ENCODE measurements around the gene CHMP2B.

The CHMP2B gene, protein sequence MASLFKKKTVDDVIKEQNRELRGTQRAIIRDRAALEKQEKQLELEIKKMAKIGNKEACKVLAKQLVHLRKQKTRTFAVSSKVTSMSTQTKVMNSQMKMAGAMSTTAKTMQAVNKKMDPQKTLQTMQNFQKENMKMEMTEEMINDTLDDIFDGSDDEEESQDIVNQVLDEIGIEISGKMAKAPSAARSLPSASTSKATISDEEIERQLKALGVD

DNA sequence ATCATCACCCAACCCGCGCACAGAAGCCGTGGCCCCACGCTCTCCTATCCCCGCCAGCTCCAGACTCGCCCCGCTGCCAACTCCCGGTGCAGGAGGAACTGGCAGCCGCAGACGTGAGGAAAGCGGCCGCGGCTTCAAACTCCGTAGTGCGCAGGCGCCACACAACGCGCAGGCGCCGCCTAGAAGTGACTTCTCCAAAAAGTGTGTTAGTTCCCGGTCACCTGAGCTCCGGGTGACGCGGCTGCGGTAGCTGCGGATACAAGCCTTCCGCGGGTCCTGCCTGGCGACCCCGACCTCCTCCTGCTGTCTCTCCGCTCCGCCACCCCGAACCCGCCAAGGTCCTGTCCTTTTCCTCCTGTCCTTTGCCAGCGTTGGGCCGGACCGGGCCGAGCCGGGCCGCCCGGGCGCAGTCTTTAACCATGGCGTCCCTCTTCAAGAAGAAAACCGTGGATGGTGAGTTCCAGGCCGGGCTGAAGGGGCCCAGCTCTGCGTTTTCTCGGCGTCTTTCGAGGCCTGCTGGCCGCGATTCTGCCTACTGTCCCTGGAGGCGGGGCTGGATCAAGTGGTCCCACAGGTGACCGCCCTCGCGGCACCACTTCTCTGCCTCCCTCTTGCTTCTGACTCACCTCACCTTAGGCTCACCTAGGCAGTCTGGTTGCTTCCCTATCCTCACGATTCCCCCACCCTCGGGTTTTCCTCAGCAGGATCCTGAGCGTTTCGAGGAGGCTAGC is at the start of gene CHMP2B:
Gene CHMP2B, plus strand, starts transcription at position 206 of the 731 bp plus-strand sequence. Its CDS starts 214 bp downstream, at position 420.
- DNase-seq: peak; percentile 74

DNA sequence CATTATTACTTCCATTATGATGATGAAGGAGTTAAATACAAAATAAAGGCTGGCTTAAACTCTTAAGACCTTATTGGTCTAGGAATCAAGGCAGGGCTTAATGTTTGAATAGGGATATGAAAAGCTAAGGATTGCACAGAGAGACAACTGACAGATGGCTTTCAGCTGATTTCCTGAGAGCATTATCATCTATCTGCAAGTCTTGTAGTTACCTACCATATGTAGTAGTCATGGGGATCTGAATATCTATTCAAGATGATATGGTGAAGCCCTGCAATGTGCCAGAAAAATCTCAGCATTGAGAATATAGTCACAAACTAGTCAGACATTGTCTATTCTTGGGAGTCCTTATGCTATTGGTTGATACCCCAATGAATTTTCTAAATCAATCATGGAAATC is 47.5 kb upstream of the CHMP2B start:
- no peak for DNase-seq

DNA sequence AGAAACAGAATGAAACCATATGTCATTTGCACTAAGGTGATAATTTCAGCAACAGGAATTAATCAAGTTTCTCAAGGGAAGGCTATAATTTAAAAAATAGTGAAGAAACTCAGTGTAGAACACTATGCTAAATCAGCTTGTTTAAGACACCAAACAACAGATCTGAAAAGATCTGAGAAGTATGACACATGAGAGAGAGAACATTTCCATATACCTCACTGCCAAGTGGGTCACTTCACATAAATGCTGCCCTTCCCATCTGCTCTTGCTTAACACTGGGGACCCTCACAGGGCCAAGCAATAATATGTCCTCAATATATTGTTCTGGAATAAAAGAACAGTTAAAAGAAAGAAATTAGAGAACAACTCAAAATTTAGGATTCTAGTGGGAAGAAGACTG is 45.6 kb upstream of the CHMP2B start:
- no peak for DNase-seq

DNA sequence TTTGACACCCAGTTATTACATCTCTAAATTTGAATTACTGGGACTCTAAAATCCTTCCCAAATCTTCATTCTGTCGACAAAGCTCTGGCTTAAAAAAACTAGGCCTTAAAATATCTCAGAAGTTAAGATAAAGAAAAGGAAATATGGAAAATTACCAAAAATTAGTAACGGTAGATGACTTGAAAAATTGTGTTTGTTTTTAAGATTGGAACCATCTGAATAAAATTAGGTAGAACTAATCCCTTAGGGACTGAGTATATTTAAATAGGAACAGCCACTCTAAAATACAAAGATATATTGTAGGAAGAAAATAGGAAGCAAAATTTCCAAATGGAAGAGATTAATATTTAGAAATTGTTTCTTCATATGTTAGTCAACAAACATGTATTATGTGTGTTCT is 45.1 kb upstream of the CHMP2B start:
- DNase-seq: no peak

DNA sequence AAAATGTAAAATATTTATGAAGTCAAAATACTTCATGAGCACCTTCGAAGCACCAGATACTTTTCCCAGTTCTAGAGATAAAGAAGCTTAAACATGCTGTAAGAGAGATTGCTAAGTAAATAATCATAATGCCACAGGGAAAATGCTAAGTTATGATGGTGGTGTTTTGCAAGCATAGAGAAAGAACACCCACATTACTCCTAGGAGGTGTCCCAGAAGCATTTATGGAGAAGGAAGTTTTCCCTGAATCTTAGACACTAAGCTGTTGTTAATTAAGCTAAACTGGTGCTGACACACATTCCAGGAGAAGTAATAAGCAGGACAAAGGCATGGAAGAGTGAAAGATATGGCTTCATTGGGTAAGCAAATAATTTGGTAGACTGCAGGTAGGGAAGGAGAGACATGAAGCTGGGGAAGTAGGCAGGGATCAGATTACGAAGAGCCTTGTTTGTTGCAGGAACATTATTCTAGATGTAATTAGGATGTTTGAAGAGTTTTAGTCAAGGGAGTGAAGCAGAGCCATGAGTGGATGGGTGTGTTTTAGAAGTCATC is 40.4 kb upstream of the CHMP2B start:
- DNase-seq: no peak

DNA sequence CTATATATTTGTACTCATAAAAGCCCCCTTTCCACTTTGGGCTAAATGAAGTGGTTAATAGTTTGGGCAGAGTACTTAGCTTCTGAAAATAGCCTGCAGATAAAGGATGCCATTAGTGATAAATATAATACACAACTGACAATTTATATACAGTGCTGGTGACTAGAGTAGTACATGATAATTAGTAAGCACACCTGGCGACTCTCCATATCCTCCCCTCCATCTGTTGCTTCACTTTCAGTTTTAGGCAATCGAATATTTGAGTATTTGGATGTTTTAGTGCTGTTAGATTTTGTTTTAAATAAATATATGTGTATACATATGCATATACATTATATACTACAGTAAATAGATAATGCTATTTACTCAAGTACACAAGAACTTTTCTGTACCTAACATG is 35.9 kb upstream of the CHMP2B start:
- DNase-seq: no peak

DNA sequence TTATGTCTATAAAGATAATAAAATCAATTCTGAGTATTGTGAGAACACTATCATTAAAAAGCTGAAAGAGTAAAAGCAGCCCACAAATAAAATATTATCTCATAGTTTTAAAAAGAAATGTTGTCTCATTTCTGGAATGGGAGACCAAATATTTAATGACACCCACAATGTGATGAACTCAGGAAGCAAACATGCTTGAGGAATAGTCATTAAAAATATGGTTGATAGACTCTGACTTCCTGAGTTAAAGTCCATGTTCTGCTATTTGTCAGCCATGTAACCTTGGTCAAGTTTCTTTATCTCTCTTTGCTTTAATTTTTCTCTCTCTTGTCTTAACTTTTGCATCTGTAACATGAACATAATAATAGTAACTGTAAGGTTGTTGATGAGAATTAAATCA is 35.5 kb upstream of the CHMP2B start:
- DNase-seq: no peak

DNA sequence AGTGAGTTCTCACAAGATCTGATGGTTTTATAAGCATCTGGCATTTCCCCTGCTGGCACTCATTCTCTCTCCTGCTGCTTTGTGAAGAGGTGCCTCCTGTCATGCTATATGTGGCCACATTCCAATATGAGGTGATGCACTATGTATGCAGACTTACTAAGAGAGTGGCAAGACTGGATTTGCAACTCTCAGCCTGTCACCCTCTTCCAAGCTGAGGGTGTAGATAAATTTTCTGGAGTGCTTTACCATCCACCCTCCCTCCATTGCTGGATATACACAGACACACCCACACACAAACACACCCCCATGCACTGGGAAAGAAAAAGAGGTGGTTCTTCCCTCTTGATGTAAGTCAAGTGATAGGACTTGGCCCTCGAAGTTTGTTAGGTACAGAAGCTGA is 30.2 kb upstream of the CHMP2B start:
- DNase-seq: no peak

DNA sequence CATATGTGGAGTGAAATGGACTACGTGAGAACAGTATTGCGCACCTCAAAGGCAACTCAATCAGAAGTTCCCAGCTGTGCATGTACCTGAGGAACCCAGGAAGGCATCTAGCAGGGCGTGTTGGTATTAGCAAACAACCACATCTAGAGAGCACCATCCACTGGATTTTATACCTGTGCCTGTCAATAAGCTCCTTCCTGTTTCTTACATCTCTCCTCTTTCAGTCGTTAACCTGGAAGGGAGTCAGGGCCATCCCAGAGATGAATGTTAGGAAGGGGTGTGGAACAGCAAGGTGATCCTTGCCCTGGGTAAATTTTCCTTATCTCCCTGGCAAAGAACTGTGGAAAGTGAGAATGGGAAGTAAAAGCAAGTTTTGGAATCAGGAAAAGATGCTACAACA is 29.6 kb upstream of the CHMP2B start:
- DNase-seq: no peak

DNA sequence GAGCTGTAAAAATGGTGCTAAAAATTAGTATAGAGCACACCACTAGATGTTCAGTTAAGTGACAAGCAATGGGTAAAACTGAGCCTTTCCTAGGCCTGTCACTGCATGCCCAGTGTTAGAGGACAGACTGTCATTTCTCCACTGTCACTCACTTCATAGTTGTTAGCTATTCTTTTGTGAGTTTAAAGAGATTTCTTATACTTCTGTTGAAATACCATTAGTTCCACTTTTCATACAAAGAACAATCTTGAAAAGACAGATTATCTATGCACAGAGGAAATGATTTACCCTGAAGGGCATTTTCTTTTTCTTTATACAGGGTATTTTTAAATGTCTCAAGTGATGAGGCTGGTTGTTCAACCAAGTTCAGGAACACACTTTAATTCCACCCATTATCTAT is 28.3 kb upstream of the CHMP2B start:
- DNase-seq: no peak

DNA sequence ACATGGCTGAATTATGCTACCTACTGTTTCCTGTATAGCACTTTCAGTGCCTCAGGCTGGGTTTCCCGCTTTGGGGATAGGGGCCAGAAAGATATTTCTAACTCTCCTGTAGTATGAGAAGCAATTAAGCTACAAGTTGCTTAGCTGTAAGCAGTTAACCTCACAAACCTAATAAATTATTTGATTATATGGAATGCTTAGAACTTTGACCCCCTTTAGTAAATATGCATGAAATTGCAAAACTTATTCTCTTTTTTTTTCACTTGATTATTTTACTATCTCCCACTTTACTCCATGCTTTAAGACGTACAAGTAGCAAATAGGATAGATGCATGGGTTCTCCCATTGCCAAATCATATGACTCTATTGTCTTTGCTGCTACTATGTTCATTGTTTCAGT is 27.5 kb upstream of the CHMP2B start:
- DNase-seq: no peak

DNA sequence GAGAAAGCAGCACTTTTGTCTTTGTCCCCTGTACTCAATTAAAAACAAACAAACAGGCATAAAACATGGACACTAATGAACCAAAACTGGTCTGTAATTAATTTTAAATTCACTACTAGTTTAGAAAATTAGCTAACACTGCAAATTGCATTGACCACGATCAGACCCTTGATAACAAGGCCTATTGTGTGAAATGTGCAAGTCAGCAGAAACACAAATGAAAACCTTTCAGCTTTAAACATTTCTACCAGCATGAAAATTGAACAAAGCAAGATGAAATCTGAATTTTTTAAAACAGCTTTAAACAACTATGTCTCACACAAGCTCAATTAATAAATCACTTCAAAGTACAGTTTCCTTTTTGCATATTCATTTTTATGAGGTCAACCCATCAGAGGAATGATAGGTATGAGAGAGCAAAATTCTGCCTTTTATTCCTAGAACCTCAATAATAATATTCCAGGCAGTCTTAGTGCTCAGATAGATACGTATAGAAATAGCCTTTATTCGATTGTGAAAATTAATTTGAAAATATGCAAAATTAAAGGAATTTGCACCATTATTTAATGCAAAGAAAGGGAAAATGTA is 27.0 kb upstream of the CHMP2B start:
- DNase-seq: no peak

DNA sequence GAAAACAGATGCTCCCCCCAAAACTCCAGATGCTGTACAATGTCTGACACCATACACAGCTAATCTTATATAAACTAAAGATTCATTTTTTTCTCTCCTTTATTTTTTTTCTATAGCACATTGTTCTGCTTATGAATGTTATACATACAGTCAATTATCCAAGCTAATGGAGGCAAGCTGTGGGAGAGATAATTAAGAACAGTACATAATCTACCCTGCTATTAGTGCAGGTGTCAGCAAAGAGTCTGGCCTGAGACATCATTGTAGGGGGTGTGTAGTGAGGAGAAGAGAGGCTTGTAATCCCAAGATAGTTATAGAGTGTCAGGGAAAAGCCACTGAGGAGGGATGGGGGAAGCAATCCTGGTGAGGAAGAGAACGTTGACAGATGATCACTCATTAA is 25.4 kb upstream of the CHMP2B start:
- no peak for DNase-seq

DNA sequence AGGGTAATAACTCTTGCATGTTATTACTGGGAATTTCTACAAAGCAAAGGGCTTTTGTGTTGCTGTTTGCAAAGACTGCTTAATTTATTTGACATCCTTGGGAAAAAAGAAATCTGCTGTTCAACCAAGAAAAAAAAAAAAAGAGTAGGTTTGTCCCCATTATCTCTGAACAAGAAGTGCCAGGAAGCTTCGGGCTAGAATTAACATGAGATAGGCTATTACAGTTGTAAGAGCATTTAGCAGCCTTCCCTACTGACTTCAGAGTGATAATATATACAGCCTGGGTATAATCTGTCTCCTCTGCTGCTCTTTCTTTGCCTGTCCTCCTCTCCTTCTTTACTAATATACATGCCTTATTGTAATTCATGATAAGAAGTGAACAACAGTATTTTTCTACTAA is 23.3 kb upstream of the CHMP2B start:
- no peak for DNase-seq

DNA sequence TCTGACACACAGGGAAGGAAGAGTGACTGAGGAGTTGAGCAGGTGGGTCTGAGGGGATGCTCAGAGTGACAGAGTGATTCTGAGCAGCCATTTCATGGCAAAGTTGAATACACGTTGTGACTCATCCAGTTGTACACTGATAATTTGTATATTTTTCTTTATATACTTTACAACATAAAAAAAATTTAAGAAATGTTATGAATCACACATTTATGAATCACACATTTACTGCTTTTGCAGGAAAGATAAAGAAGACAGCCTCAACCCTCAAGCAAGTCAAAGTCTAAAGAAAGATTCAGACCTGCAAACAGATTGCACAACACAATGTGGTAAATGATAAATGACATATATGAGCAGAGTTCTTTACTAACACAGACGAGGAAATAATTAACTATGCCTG is 21.0 kb upstream of the CHMP2B start:
- no peak for DNase-seq

DNA sequence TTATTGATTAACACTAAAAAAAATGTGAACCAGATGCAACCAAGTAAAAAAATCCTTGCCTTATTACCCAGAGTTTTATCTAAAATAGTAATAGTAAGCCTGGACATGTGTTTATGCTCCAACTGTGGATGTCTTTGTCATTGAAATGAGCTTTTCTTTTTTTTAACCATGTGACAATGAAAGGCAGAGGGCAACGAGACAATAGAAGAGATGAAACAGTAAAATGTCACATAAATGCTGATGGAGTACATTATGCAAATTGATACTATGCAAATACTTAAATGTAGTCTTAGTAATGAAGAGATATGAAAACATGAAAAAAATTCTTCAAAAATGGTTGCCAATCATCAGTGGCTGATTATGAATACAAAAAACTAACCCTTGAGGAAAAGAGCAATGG is 20.5 kb upstream of the CHMP2B start:
- DNase-seq: no peak

DNA sequence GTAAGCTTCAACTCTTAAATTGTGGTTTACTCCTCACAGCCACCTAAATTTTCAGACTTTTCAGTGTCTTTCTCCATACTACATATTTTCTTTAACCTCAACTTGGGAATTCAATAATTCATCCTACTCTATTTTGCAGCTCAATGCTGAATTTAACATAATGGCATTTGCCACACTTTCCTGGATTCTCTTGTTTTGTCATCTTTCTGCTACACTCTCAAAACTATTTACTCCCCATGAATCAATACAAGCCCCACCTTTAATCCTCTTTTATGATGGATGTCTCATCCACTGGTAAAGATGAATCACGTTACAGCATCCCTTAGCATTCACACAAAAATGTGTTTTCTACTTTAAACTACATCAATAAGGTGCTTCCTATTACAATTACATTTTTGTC is 19.6 kb upstream of the CHMP2B start:
- DNase-seq: no peak

DNA sequence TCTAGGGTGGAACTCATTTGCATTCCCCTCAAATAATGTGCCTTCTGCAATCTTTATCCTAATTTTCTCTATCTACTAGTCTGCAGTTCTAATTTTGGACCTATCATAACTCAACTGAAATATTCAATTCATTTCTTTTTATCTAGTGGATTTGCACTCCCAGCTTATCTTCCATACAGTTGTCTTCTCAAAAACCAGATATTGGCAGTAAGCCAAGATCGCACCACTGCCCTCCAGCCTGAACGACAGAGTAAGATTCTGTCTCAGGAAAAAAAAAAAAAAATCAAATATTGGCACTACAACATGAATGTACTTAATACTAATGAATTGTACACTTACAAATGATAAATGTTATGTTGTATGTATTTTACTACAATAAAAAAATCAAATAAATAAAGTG is 18.0 kb upstream of the CHMP2B start:
- no peak for DNase-seq

DNA sequence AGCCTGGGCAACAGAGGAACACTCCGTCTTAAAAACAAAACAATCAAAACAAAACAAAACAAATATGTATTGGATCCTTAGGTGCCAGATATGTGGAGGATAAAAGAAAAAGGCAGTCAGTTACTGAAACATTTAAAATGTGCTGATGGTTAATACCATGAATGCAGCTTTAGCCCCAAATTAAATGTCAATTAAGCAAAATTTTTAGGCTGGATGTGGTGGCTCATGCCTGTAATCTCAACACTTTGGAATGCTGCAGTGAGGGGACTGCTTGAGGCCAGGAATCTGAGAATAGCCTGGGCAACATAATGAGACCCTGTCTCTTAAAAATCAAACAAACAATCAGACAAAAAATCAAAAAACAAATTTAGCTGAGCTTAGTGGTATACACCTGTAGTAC is 8.5 kb upstream of the CHMP2B start:
- no peak for DNase-seq

DNA sequence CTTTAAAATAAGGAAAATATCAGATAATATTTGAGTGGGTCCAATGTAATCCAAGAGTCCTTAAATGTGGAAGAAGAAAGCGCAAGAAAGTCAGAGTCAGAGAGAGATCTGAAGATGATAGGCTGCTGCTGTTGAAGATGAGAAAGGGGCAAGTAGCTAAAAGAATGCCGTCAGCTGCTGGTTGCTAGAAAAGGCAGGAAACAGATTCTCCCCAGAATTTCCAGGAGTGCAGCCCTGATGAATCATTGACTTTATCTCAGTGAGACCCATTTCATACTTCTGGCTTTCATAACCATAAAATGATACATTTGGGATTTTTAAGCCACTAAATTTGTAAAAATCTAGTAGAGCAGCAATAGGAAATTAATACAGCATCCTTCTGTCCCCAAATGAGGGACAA is 7.5 kb upstream of the CHMP2B start:
- no peak for DNase-seq

DNA sequence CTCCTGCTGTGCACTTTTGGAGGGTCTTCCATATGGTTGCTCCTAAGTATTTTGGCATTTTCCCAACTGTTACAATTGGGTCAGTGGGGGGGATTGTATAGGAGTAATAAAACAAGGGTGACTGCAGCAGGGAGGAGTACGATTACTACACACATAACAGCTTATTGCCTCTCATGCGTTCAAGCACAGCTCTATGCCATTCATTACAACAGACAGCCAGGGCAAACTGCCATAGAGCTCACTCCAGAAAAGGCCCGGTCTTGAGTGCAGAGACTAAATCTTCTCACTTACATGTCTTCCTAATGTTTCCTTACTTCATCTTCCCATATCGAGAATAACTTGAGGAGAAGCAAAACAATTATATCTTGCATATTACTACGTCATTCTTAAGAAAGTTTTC is 1.4 kb upstream of the CHMP2B start:
- DNase-seq: no peak

DNA sequence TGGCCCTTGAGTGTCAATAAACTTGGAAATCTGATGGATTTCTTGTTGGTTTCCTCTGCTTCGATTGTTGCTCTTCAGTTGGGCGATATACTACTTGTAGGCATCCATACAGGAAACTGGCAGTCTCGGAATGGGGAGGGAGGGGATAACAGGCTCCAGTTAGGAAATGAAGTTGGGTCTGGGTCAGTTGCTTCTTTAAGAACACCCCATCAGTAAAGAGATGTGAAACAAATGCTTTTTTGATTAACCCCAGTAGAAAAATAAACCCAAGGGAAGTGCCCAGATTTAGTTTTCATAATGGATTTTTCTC is 681 bp downstream of the CHMP2B start:
- DNase-seq: peak; percentile 6

DNA sequence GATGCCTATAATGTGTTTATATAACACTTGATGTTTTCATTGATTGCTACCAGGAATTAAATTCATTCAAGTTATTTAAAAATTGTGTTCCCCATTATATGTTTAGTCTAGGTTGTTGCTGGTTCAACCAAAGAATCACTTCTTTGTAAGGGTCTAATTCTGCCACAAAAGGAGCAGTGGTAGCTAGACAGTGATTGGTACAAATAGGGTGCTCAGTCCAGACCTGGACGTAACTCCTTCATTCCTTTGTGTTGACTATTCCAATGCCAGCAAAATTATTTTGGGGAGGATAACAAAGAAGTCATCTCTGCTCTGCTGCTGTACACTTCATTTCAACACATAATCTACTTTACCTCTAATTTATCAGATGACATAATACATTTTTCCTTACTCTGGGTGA is 1.2 kb downstream of the CHMP2B start:
- DNase-seq: no peak

DNA sequence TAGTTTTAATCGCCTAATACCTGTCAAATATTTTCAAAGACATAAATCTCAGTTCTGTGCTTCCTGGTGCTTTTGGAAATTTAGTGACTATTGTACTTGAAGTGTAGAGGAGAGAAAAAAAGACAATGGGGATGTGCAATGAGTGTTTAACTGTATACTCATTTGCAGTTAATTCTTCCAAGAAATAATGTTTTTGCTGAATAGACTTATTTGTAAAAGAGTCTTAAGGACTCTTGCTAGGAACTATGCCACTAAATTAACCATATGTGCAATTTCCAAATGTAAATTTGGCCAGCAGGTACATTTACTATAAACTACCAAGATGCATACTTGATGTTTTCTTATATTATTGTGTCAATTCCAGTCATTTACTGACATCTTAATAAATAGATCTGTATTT is 2.0 kb downstream of the CHMP2B start:
- DNase-seq: no peak

DNA sequence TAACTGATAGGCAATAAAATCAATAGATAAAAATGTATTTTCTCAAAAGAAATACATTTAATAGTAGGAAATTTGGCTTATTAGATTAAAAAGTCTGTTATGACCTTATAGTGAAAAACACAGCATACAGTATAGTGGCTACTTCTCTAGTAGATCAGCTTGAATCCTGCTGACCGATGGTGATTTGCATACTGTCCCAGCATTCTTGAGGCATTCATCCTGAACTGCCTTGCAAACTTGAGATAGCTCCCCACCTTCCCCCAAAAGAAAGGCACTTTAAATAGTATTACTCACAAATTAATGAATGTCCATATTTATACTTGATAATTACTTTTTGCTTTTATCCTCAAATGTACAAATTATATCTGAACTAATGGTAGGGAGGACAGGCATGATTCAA is 6.7 kb downstream of the CHMP2B start:
- no peak for DNase-seq

Measured in NCI-H510A (cell line).